B cell (primary cell): ENCODE data around the gene RGP1. TPM values are rescaled to one million over a fixed set of nuclear protein-coding genes. Genes with fewer than 3 reads are reported as not detected.

Source experiments
- ATAC-seq: fragments of 200-7000 bp; cut with Tn5 transposase; one replicate; pipeline ENCODE4 v1.10.0; 2021; ENCODE audit warnings: low read depth, mild to moderate bottlenecking, moderate number of reproducible peaks, moderate library complexity
- CTCF ChIA-PET: fragments of 350-600 bp; sonication (Branson Sonifier 250); formaldehyde crosslinking; loops from one replicate; lab custom pipeline; 2021; ENCODE audit warnings: antibody characterized with exemption, inconsistent platforms; lab: Charles Lee
- POLR2A ChIA-PET: fragments of 350-600 bp; sonication (Branson Sonifier 250); formaldehyde crosslinking; loops from one replicate; lab custom pipeline; 2021; ENCODE audit warnings: antibody characterized with exemption; lab: Charles Lee
- DNase-seq: peaks from one replicate; pipeline ENCODE4 v3.0.0; 2013
- H2AFZ ChIP-seq: 2 replicates; pipeline ENCODE4 v1.6.1; 2012; ENCODE audit warnings: mild to moderate bottlenecking, low read depth, low read length; ENCODE audit not compliant: insufficient read depth, poor library complexity, severe bottlenecking
- H3K27ac ChIP-seq, 2 donors: 1 replicate in 1 of 2; 2 replicates in 1 of 2; pipeline ENCODE4 v1.5.1; 2012 to 2013; ENCODE audit warnings: low read length in 2 of 2, mild to moderate bottlenecking in 2 of 2, moderate library complexity in 1 of 2
- H3K27me3 ChIP-seq, 4 experiments: fragments of 200-600 bp in 1 of 4; sonication (generic) in 1 of 4; replicated peaks in 1 of 4; 1 replicate in 2 of 4; 2 replicates in 2 of 4; pipeline versions ENCODE4 v1.6.1 to v1.7.0; 2013 to 2016; ENCODE audit warnings: low read length in 3 of 4, mild to moderate bottlenecking in 2 of 4, mixed read lengths in 1 of 4, moderate library complexity in 1 of 4; ENCODE audit not compliant: insufficient read depth in 4 of 4, control insufficient read depth in 3 of 4; ENCODE audit errors: control extremely low read depth in 1 of 4
- H3K36me3 ChIP-seq, 2 experiments: replicated peaks in 1 of 2; 1 replicate in 1 of 2; 2 replicates in 1 of 2; pipeline versions ENCODE4 v1.6.1 to v1.7.1; 2013; ENCODE audit warnings: low read length in 1 of 2; ENCODE audit not compliant: insufficient read depth in 2 of 2, control insufficient read depth in 1 of 2; ENCODE audit errors: control extremely low read depth in 1 of 2, extremely low read depth in 1 of 2
- H3K4me1 ChIP-seq, 2 donors: fragments of 200-600 bp in 1 of 2; sonication (generic) in 1 of 2; 1 replicate in 1 of 2; 2 replicates in 1 of 2; pipeline versions ENCODE4 v1.5.1 to v1.6.1; 2013 to 2017; ENCODE audit warnings: low read length in 2 of 2; ENCODE audit not compliant: control insufficient read depth in 2 of 2, insufficient read depth in 2 of 2
- H3K4me2 ChIP-seq: replicated peaks from 2 replicates; pipeline ENCODE3; 2012; ENCODE audit warnings: mild to moderate bottlenecking, low read depth, low read length; ENCODE audit not compliant: poor library complexity, severe bottlenecking
- H3K4me3 ChIP-seq, 5 experiments: fragments of 200-600 bp in 1 of 5; sonication (generic) in 1 of 5; 1 replicate in 3 of 5; 2 replicates in 2 of 5; pipeline versions ENCODE4 v1.5.1 to v1.7.0; 2011 to 2016; ENCODE audit warnings: low read length in 4 of 5, mild to moderate bottlenecking in 4 of 5, low read depth in 2 of 5, control low read depth in 1 of 5, moderate library complexity in 1 of 5; ENCODE audit not compliant: insufficient read depth in 1 of 5; ENCODE audit errors: control extremely low read depth in 1 of 5, extremely low read depth in 1 of 5
- H3K79me2 ChIP-seq: fragments of 200-600 bp; sonication (generic); one replicate; pipeline ENCODE4 v1.6.0; 2016; ENCODE audit warnings: low read length; ENCODE audit not compliant: control insufficient read depth, insufficient read depth
- H3K9ac ChIP-seq: fragments of 200-600 bp; sonication (generic); 2 replicates; pipeline ENCODE4 v1.6.1; 2017; ENCODE audit warnings: mild to moderate bottlenecking, low read length, moderate library complexity
- H3K9me3 ChIP-seq, 3 donors: one replicate each; pipeline versions ENCODE4 v1.6.1 to v1.7.1; 2013; ENCODE audit warnings: low read length in 2 of 3; ENCODE audit not compliant: control insufficient read depth in 2 of 3, insufficient read depth in 1 of 3; ENCODE audit errors: control extremely low read depth in 1 of 3
- H4K20me1 ChIP-seq: 2 replicates; pipeline ENCODE4 v1.6.0; 2012; ENCODE audit warnings: mild to moderate bottlenecking, low read length; ENCODE audit not compliant: insufficient read depth, control insufficient read depth, poor library complexity, severe bottlenecking
- H3K27ac Mint-ChIP-seq: one replicate; pipeline ENCODE4 v1.8.0; 2021; ENCODE audit warnings: mixed read lengths
- H3K27me3 Mint-ChIP-seq: one replicate; pipeline ENCODE4 v1.8.0; 2021; ENCODE audit warnings: mixed read lengths
- H3K4me1 Mint-ChIP-seq: one replicate; pipeline ENCODE4 v1.8.0; 2021; ENCODE audit warnings: mixed read lengths
- H3K4me3 Mint-ChIP-seq: one replicate; pipeline ENCODE4 v1.8.0; 2021; ENCODE audit warnings: mixed read lengths
- H3K9me3 Mint-ChIP-seq: one replicate; pipeline ENCODE4 v1.8.0; 2022; ENCODE audit warnings: mixed read lengths; ENCODE audit not compliant: insufficient read depth
- CTCF ChIP-seq: fragments of 200-600 bp; IDR thresholded peaks from one replicate; pipeline ENCODE4 v1.8.0; 2022; ENCODE audit warnings: antibody characterized with exemption, mild to moderate bottlenecking
- EZH2 ChIP-seq: IDR thresholded peaks from 2 replicates; pipeline ENCODE4 v1.6.1; 2012; ENCODE audit warnings: borderline replicate concordance, low read depth, mild to moderate bottlenecking, moderate library complexity, low read length; ENCODE audit not compliant: insufficient read depth, poor library complexity, severe bottlenecking
- WGBS: methylation state at CpG from one replicate; pipeline ENCODE4 v1.1.5; 2013; ENCODE audit warnings: missing lambda C conversion rate; ENCODE audit not compliant: insufficient coverage; 5-methylcytosine and 5-hydroxymethylcytosine counted together
- intact Hi-C: fragments of 100-400 bp; cut with micrococcal nuclease; formaldehyde crosslinking; loops from one replicate; pipeline ENCODE4 v1.10.0; 2022
- polyA plus RNA-seq: library from polyadenylated mRNA; depleted of rRNA; stranded (reverse); fragments of >200 nt; gene quantifications from 2 replicates; pipeline ENCODE4 v1.2.3, GENCODE V29; 2012
- total RNA-seq, 2 donors: library from RNA; stranded (reverse); fragments of 120-200 nt in 1 of 2; gene quantifications; 1 replicate in 1 of 2; 2 replicates in 1 of 2; pipeline versions ENCODE4 v1.2.3 to v1.2.4, GENCODE V29; 2013 to 2022

RGP1 gene
- total and polyA plus RNA-seq, 2 donors (not counting 1 experiment from before 2014, with no cell fraction given): 17.6 to 42.3 TPM

DNA sequence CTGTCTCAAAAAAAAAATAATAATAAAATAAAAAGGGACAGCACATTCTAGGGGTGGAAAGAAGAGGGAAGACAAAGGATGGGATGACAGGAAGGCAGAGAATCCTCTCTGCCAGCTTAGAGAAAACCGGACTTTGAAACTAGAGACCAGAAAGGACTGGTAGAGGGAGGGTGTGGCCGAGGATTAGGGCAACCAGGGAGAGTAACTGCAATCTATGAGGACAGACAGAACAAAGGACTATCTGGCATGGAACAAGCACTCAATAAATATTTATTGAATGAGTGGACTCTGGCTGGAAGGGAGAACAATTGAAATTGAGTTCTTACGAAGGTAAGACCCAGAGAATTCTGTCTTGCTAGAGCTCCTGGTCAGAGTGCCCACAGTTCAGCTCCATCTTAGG, 2.5 kb upstream of the RGP1 start:
- Histone ChIP-seq H3K4me3 (no peak overlapping the region), H2AFZ (no peak overlapping the region), H3K79me2 (peaks cover 80% of the 10 kb centered on the region), H3K4me1 (peaks cover 37 to 44% of the 10 kb centered on the region in 2 donors), H3K9ac (peak overlapping the region; percentile 81), H3K27me3 (no peaks in the 10 kb centered on the region), H3K27ac (no peak overlapping the region), H3K36me3 (peaks cover 0 to 44% of the 10 kb centered on the region in 2 experiments), H4K20me1 (peaks cover 44% of the 10 kb centered on the region), H3K4me2 (peak overlapping the region; percentile 88), H3K9me3 (no peaks in the 10 kb centered on the region)
- DNase-seq: no peak
- no peaks in the 10 kb centered on the region for H3K9me3 Mint-ChIP-seq
- CTCF ChIA-PET: interaction anchor here (1.2 to 9.4 kb wide), 7 partner anchors 12 to 136 kb away, joined by 4 to 142 read pairs (median 19); partner anchors contain the start of genes CCDC107, CREB3, RMRP and TLN1
- no peak for TF ChIP-seq CTCF
- TF ChIP-seq EZH2: no peak
- intact Hi-C loops: no loop called here
- ATAC-seq: no peak
- no peaks in the 10 kb centered on the region for H3K27me3 Mint-ChIP-seq
- peak overlapping the region; percentile 84 for H3K4me3 Mint-ChIP-seq
- peaks cover 49% of the 10 kb centered on the region for H3K4me1 Mint-ChIP-seq
- H3K27ac Mint-ChIP-seq: peak overlapping the region; percentile 37
- WGBS: 60% methylated on average over 2 of the region's 3 CpGs
- POLR2A ChIA-PET: interaction anchor here (1.4 kb wide), 1 partner anchor 15 kb away, joined by 4 read pairs; the partner anchor contains the start of genes CREB3 and TLN1

DNA sequence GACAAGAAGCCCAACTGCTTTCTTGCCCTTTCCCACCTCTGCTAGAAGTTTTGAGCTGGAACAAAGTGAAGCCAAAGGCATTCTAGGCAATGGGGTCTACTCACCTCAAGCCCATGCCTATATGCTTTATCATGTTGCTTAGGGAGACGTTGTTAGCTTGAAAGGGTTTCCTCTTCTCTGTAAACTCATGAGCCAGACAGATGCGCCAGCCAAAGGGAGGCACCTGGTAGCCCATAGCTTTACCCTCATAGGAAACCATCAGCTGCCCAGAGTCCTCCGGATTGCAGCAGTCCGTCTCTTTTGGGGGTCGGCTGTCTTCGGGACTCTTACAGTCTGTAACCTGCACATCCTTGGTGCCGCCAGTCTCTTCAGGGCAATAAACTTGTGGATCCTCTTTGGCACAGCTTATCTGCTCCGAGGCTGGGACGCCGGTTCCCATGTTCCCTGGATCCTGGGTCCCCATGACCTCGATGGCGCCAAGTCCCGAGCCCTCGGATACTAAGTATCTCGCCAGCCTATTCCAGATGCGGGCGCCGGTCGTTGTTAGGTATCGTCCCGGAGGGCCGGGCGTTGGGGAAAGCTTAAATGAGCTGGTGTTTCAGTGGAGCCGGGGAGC, 737 bp upstream of the RGP1 start:
- peaks cover 37 to 44% of the 10 kb centered on the region in 2 donors for H3K4me1 ChIP-seq
- H3K27ac ChIP-seq: peak overlapping the region; percentile 35 to 77
- WGBS: under 1% methylated on average over 23 of the region's 24 CpGs
- H3K9me3 ChIP-seq: no peaks in the 10 kb centered on the region
- DNase-seq: no peak
- intact Hi-C loops: loop anchor here (1.0 kb wide), 1 partner anchor 64 kb away; the partner anchor contains the start of gene SPAG8
- H3K4me3 ChIP-seq: peak overlapping the region; percentile 73 to 92 (median 84)
- H3K9ac ChIP-seq: peak overlapping the region; percentile 81
- H3K79me2 ChIP-seq: peaks cover 91% of the 10 kb centered on the region
- Mint-ChIP-seq H3K9me3 (no peaks in the 10 kb centered on the region), H3K4me1 (peaks cover 52% of the 10 kb centered on the region), H3K27ac (peak overlapping the region; percentile 78), H3K4me3 (peak overlapping the region; percentile 84), H3K27me3 (no peaks in the 10 kb centered on the region)
- TF ChIP-seq CTCF: no peak
- TF ChIP-seq EZH2: no peak
- peak overlapping the region; percentile 82 for H2AFZ ChIP-seq
- H3K4me2 ChIP-seq: peak overlapping the region; percentile 88
- H3K27me3 ChIP-seq: no peaks in the 10 kb centered on the region
- peaks cover 0 to 45% of the 10 kb centered on the region in 2 experiments for H3K36me3 ChIP-seq
- POLR2A ChIA-PET: interaction anchor here (0.7 to 2.4 kb wide), 10 partner anchors 8 to 101 kb away, joined by 3 to 29 read pairs (median 4); partner anchors contain the start of genes CCDC107, CREB3, FAM221B and RMRP
- H4K20me1 ChIP-seq: peaks cover 44% of the 10 kb centered on the region
- no peak for ATAC-seq
- CTCF ChIA-PET: interaction anchor here (1.0 to 9.4 kb wide), 14 partner anchors 10 to 145 kb away, joined by 3 to 142 read pairs (median 8); partner anchors contain the start of genes ARHGEF39, CCDC107, CREB3 and RMRP
